ENCODE measurements around the gene PAPPA2. TPM values are rescaled to one million over a fixed set of nuclear protein-coding genes. Genes with fewer than 3 reads are reported as not detected.
A peak's percentile ranks its signal among the peaks of the same experiment; 100 is the strongest.

Gene PAPPA2
- polyA plus RNA-seq, 1 donor = 0.41 TPM

DNA sequence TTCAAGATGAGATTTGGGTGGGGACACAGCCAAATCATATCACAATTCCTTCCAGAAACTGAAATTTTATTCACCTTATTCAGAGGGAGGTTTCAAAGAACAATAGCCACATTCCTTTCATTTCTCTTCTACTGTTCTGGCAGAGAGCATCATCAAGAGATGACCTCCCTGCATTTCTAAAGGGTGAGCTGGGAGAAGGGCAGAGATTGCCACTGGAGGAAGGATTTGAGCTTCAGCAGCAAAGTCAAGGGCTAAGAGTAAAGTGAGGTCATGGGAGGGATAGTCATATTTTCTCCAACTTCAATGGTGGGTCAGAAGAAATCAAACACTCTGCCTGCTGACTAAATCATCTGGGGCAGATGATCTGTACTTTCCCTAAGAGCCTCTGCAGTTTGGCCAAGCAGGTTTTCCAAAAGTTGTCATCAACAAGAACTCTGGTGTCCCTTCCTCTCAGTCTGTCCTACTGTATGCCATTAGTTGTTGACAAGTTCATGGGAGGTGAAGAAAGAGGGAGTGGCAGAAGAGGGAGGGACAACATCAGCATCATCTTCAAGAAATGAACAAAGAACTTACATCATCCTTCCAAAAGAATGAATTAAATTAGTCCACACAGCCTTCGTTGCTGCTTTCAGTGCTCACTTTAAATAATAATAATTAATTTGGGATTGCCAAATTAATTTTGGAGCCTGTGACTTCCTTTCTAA is 403.2 kb downstream of the PAPPA2 start:
- no peak for DNase-seq

DNA sequence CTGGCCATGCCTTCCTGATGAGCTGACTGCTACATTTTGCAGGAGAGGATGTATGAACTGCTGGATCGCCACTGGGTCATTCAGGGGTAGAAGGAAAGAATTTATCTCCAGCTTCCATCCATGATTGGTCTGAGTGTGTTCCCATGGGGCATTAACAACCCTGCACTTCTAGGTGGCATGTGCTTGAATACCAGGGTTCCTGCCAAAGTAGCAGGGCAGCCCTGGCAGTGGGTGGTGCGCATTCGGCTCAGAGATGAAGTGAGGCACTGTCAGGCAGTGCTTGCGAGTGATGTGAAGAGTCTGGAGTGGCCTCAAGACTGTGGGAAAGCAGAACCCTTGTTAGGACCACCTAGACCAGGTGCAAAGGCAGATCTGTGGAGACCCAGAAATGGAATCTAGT is 406.6 kb downstream of the PAPPA2 start:
- DNase-seq = no peak

DNA sequence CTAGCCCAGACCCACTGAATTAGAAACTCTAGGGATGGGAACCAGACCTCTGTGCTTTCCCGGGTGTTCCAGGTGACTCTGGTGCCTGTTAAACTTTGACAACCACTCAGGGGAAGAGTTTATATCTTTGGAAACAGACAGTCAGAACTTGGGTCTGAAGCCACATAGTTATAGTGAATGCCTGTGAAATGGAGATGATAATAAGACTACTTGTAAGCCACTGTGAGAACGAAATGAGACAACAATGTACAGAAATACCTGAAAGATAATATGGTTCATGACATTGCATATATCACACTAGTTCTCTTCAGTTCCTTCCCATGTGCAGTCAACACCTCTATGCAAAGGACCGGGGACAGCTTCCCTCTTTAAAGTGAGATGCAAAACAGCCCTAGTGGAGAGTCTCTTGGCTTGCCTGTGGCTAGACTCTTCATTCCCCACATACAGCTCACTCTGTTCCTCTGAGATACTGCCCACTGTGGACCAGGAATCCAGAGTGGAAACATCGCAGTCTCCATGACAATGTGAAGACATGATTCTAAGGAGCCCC is 414.1 kb downstream of the PAPPA2 start:
- DNase-seq = no peak

DNA sequence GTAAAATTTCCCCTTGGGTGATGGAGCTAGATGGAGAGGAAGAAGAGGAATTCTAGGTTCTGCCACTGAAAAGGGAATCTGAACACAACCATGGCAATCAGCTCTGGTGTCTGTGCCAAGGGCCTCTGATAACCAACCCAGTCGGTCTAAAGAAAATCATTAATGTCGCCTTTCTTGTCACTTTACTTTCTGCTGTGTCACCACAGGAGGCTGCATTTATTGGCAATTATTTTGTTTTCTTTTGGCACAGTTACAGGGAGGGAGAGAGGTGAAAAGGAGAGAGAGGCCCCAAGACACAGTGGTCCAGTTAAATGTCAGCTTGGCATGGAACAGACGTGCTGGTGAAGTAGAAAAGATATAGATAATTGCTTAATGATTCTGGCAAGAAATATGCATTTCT is 414.6 kb downstream of the PAPPA2 start:
- DNase-seq = no peak

DNA sequence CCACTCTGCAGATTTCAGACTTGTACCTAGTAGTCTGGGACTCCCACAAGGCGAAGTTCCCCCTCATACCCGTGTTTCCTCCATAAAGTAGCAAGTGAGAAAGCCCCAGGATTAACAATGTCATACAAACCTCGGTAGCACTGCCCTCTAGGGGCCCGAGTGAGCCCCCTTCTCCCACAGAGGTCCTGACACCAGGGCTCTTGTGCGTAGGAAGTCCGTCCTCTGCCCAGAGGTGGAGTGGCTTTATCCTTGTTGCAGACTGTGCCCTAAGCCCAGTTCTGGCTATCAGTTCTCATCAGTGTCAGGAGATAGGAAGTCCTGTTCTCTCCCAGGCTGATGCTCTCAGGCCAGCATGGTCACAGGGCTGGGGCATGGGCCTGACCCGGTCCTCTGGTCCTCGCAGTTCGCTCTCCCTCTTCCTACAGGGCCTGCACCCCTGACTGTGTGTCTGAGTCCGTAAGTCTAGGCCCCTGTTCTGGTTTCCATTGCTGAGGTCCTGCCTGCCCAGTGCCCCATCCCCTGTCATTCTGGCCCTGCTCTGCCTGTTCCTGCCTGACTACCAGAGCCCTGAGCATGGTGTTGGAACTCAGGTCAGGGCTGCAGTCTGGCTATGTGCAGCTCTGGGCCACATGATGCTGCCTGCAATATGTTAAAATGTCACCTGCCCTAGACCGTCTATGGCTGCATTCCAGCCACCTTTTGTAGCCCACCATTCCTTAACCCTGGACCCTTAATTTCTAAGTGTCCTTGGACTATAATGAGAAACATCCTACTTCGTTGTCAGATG is 416.0 kb downstream of the PAPPA2 start:
- no peak for DNase-seq

DNA sequence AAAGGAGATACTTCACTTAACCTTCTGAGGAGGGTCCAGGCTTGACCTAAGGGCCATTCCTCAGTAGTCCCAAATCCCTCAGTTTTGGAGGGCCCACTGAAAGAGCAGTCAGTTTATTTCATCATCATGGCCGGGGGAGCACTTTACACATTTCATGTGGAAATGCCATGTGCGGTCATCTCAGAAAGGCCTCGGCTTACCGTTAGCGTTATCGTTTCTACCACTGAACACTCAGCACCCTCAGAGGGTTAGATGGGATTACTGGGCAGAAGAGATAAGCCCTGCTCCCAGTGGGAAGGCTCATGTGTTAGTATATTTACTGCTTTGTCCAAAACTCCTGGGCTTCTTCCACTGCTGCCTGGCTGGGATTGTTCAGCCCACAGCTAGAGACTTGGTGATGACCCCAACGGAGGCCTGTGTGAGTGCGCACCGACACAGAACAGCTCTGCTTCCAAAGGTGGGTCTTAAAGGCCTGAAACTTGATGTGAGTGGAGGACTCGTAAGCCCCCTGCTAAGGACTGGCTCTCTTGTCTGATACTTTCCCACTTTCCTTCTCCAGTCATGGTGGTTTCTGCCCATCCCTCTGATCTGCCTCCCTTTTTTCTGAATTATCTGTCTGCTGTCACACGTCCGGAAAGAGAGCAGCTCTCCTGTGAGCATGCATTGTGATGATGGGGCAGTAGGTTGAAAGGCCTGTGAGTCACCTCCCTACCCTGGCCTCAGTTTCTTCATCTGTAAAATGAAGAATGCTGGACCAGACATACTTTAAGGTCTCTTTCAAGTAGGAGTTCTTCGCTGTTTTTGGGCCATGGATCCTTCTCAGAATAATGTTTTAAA is 417.0 kb downstream of the PAPPA2 start:
- DNase-seq = no peak

DNA sequence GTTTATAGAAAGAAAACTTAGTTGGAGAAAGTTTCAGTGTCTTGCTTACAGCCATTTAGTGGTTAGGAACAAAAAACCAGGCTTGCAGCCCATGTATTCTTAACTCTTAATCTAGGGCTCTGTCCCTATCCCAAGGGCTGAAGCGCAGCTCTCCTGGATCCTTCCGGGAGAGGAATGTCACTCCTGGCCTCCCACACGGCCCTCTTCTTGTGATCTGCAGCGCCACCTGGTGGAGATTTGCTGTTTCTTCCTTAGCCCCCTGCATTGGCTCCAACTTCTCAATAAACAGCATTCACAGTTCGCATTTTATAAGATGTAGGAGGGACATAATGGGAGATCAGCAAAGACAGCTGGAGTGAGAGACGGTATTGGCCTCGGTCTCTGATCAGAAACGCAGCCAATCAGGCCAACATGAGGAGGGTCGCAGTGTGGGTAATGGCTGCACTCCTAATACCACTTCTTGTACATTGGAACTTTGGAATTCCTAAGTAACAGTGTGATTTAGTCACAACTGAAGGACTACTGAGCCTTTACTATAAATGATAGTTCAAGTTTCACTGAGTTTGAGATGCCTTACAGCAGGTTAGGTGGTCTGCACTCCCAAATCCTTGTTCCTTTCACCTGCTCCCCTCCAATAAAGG is 418.1 kb downstream of the PAPPA2 start:
- peak; percentile 62 for DNase-seq

DNA sequence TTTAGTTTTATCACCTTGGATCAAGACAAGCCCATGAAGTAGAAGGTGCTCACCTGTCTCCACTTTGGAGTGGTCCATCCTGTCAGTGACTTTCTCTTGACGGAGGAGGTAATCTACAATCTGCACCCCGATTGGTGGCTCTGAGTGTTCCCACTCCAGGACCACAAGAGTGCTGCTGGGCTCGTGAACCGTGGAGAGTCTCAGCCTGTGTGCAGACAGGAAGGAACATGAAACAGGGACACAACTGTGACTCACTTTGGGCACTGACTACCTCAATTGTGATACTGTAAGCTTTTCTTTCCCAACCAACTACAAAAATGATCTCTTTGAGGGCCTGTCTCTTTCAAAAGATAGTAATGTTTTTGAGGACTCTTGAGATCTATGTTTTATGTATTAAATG is 421.3 kb downstream of the PAPPA2 start:
- DNase-seq = no peak

DNA sequence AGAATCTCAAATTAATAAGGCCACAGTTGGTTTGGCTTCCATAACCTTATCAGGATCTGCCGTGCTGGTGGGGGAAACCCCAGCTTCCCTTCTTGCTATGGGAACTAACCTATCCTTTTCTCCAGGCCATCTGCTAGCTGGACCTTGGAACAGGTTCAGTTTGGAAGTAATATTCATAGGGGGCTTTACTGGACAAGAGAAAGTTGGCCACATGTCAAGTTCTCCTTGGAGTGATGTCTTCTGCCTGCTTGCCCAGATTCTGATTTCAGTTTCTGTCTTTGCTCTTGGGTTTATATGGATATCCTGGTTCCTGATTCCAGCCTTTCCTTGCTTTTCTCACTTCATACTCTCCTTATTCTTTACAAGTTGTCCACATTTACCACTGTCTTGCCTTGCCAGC is 421.9 kb downstream of the PAPPA2 start:
- DNase-seq = peak; percentile 46

DNA sequence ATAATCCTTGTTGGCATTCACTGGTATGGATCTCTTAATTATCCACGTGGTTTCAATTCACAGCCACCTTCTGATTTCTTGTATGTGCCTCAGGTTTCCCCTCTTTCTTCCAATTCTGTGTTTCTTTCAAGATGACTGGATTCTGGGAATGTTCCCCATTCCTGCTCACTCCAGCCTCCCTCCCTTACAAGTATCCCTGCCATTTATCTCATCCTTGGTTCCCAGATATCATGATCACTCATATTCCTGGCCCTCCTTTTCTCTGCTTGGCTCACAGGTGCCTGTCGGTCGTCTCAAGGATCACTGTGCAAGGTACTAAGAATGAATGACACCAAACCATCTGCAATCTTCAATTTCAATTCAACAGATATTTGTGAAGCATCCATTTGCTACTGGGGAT is 422.4 kb downstream of the PAPPA2 start:
- DNase-seq = no peak

DNA sequence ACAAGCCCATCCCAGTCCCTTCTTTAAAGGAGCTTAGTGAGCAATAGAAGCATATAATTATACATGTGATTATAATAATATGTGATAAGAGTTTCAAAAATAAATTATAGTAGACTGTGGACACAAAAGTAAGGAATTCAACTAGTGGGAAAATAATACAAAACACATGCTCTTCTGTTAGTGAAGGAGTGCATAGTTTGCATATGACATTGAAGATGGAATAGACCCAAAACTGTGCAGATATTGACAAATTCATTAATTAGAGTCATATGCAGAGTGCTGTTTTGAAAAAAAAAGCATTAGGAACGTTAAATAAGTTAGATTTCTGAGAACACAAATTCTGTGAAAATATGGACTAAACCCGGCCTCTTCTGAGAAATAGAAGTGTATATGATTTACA is 422.8 kb downstream of the PAPPA2 start:
- no peak for DNase-seq

DNA sequence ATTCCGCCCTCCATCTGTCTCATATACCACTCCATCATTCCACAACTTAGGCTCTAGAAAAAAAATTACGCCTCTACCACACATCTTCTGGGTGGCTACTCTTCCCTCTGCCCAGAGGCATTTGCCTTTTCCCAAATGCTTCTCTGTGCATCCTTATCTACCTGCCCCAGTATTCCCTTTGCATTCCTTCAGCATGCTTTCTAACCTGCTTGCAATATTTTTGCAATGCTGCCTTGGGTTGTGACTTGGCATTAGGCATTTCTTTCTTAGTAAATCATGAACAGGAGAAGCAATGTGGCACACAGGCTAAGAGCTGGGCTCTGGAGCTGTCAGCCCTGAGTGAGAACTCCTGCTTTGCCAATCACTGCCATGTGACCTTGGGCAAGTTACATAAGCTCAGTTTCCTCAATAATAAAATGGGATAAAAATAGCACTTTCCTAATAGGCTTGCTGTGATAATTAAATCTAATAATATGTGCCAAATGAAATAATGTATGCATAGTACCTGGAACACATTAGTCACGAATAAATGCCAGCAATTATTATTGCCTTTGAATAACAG is 425.6 kb downstream of the PAPPA2 start:
- no peak for DNase-seq

DNA sequence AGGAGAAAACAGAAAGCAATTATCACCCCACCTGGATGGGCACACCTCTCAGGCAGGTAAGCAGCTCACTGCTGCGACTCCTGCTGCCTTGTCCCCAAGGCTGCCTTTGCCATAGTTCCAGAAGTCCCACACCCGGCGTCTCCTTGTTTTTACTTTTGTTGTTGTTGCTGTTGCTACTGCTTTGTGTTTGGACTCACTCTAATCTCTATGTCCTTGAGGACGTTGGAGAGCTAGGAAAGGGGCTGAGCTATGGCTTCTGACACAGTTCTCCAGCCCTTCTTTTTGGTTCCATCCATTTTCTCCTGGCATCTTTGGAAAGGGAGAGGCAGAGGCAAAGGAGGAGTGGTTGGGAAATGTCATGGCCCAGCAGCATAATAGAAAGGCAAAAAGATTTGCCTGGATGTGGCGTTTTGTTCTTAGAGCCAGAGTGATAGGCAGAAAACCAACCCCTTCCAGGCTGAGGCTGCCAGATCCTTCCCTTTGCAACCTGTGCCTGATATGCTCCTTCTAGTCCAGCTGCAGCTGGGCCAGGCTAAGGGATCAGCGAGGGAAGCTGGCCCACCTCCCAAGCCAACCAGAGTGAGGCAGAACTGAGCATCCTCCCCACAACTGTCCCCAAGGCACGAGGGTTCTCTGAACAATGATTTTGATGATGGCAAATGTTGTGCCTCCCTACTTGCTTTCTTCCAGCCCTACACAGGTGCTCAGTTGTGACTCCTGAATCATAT is 430.8 kb downstream of the PAPPA2 start:
- DNase-seq = no peak

DNA sequence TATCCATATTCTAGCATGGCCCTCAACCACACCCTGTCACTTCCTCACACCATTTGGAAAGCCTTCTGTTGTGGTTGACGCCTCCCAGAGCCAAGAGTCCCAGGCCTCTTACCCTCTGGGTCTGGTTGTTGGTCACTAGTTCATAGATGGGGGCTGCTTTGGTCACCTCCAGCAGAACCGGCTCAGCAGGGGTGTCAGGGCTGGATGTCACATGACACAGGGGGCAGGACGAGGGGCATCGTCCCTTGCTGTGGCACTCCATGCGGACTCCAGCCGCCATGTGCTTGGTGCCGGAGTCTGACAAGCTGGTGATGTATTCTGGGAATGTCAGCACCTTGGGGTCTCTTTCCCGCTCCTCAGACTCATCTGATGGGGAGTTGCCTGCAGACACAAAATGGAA is 431.5 kb downstream of the PAPPA2 start:
- no peak for DNase-seq
